Ovary (tissue), 3 donors: Measurements from ENCODE around the gene SELENOW.

Experiments used
- CTCF ChIP-seq, 3 donors: fragments of 450-650 bp in 2 of 3; fragments of 200-600 bp in 1 of 3; IDR thresholded peaks; one replicate each; pipeline versions ENCODE4 v1.5.1 to v1.8.0; 2016 to 2022; ENCODE audit warnings: antibody characterized with exemption in 3 of 3, mild to moderate bottlenecking in 1 of 3
- EP300 ChIP-seq: sonication (generic); formaldehyde crosslinking; IDR thresholded peaks from one replicate; pipeline ENCODE4 v1.6.1; 2017; ENCODE audit warnings: antibody characterized with exemption
- POLR2A ChIP-seq: fragments of 450-650 bp; IDR thresholded peaks from one replicate; pipeline ENCODE4 v1.6.1; 2017; ENCODE audit warnings: antibody characterized with exemption, mild to moderate bottlenecking, moderate library complexity
- donor health status: DM: no; HTN: no; CAD: no.

- no peak for TF ChIP-seq CTCF (IDR thresholded peaks at IDR 0.05)
- no peak for TF ChIP-seq POLR2A
- TF ChIP-seq EP300, result no peak
These were observed 19.7 kb downstream of the SELENOW start for GRCh38 chr19:47797996-47798903.
